Stomach smooth muscle (tissue), 2 donors: ENCODE measurements around the gene SPTLC3.

Experiments
- H3K27ac ChIP-seq: one replicate; pipeline ENCODE4 v1.7.0; 2013; ENCODE audit warnings: mild to moderate bottlenecking, low read length, inconsistent platforms
- H3K27me3 ChIP-seq, 2 donors: one replicate each; pipeline ENCODE4 v1.7.0; 2013; ENCODE audit warnings: low read length in 2 of 2; ENCODE audit not compliant: insufficient read depth in 2 of 2, control insufficient read depth in 1 of 2
- H3K36me3 ChIP-seq, 2 donors: one replicate each; pipeline ENCODE4 v1.7.0; 2013; ENCODE audit warnings: low read length in 2 of 2; ENCODE audit not compliant: control insufficient read depth in 2 of 2, insufficient read depth in 2 of 2
- H3K4me1 ChIP-seq: one replicate; pipeline ENCODE4 v1.7.0; 2013; ENCODE audit warnings: low read length; ENCODE audit not compliant: control insufficient read depth, insufficient read depth
- H3K4me3 ChIP-seq, 2 donors: one replicate each; pipeline ENCODE4 v1.7.0; 2013; ENCODE audit warnings: low read length in 2 of 2
- H3K9ac ChIP-seq, 2 donors: one replicate each; pipeline ENCODE4 v1.7.0; 2013; ENCODE audit warnings: low read length in 2 of 2, mild to moderate bottlenecking in 1 of 2
- H3K9me3 ChIP-seq, 2 donors: one replicate each; pipeline ENCODE4 v1.7.0; 2013; ENCODE audit warnings: low read length in 2 of 2; ENCODE audit not compliant: control insufficient read depth in 2 of 2
- donor health status: healthy.
- donor health status: Pancreatic carcinoma.

SPTLC3 gene

GRCh38 chr20:13034115-13034514, 25.3 kb downstream of the SPTLC3 start:
- Histone ChIP-seq H3K4me1 (no peaks in the 10 kb centered on the region), H3K9me3 (no peaks in the 10 kb centered on the region), H3K27me3 (no peaks in the 10 kb centered on the region), H3K36me3 (no peaks in the 10 kb centered on the region), H3K27ac (no peak overlapping the region), H3K4me3 (no peak overlapping the region), H3K9ac (no peak overlapping the region)

GRCh38 chr20:13034936-13035335, 26.2 kb downstream of the SPTLC3 start:
- Histone ChIP-seq H3K27ac (no peak overlapping the region), H3K27me3 (no peaks in the 10 kb centered on the region), H3K36me3 (no peaks in the 10 kb centered on the region)

GRCh38 chr20:13035399-13036152, 26.8 kb downstream of the SPTLC3 start:
- no peaks in the 10 kb centered on the region for H3K9me3 ChIP-seq
- H3K4me3 ChIP-seq, result no peak overlapping the region
- no peaks in the 10 kb centered on the region for H3K36me3 ChIP-seq
- H3K9ac ChIP-seq, result no peak overlapping the region
- H3K27me3 ChIP-seq, result no peaks in the 10 kb centered on the region
- H3K27ac ChIP-seq, result no peak overlapping the region
- H3K4me1 ChIP-seq, result no peaks in the 10 kb centered on the region

More at GRCh38 chr20:13034936-13035335, 26.2 kb downstream of the SPTLC3 start:
- Histone ChIP-seq H3K4me1 (no peaks in the 10 kb centered on the region), H3K4me3 (no peak overlapping the region), H3K9me3 (no peaks in the 10 kb centered on the region), H3K9ac (no peak overlapping the region)

DNA sequence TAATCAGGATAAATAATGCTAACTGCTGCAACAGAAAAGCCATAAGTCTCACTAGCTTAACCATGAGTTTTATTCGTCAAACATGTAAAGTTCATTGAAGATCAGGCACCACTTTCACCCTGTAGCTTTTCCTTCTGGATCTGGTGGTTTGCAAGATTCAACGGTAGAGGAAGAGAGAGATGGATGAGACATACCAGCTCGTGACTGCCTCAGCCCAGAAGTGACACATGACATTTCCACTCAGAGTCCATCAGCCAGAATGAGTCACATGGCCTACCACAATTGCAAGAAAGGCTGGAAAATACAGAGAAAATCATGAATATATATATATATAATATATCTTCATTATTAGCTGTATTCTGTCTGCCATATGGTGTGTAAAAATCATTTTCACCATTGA, 29.0 kb downstream of the SPTLC3 start:
- Histone ChIP-seq H3K4me3 (no peak overlapping the region), H3K9me3 (no peaks in the 10 kb centered on the region), H3K27me3 (no peaks in the 10 kb centered on the region), H3K36me3 (no peaks in the 10 kb centered on the region), H3K9ac (no peak overlapping the region), H3K4me1 (no peaks in the 10 kb centered on the region), H3K27ac (no peak overlapping the region)

DNA sequence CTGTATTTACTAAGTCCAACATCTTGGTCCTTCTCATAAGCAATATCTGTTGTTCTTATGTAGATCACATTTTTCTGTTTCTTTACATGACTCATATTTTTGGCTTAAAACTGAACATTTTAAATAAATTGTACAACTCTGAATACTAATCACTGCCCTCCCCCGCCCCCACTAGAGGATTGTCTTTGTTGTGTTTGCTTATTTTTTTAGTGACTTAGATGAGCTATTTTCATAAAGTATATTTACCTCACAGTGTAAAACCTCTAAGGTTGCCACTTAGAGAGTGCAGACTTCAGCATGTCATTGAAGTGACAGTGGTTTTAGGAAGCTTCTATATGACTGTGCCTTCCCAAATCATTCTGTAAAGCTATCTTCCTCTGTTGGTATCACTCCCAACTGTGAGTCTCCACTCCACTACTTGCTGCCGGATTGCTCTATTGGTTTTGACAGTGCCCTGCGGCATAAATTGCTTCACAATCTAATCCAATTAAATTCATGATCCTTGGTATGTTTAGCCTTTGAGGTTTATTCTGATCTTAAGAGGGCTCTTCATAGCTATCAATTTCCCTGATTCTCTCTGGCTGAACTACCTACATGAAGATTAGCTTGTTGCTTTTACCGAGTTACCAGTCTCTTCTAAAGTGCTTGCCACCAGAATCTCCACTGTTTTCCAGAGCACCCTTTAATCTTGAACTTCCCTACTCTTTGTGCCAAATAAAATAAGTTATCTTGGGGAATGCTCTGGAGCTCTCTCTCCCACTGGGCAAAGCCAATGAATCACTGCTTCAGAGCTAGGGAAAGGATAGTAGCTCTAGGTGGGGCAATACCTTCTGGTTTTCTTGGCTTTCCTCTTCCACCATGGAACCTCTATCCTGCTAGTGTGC, 33.0 kb downstream of the SPTLC3 start:
- no peaks in the 10 kb centered on the region for H3K4me1 ChIP-seq
- H3K27me3 ChIP-seq, result no peaks in the 10 kb centered on the region
- H3K36me3 ChIP-seq, result no peaks in the 10 kb centered on the region
- no peaks in the 10 kb centered on the region for H3K9me3 ChIP-seq
- no peak overlapping the region for H3K27ac ChIP-seq
- no peak overlapping the region for H3K4me3 ChIP-seq
- H3K9ac ChIP-seq, result no peak overlapping the region

- Histone ChIP-seq H3K9me3 (no peaks in the 10 kb centered on the region), H3K4me3 (no peak overlapping the region), H3K27ac (no peak overlapping the region), H3K9ac (no peak overlapping the region), H3K4me1 (no peaks in the 10 kb centered on the region), H3K36me3 (no peaks in the 10 kb centered on the region), H3K27me3 (no peaks in the 10 kb centered on the region)
These were observed 33.7 kb downstream of the SPTLC3 start for GRCh38 chr20:13042458-13042794.

DNA sequence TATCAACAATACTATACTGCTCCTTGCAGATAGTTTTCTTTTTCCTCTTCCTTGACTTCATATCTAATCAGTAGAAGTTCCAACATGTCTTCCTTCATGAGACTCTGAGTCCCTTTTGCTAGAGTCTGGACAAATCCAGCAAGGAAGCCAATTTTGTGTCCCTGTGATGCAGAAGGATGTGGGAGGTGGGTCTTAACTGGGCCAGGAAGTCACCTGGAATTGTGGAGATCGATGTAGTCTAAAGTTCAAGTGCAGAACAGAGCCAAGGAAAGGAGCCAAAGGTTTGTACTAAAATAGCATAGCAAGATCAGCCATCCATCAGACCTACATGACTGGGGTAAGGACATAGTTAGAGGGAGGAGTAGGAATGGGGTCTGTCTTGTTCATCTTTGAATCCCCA, 37.6 kb downstream of the SPTLC3 start:
- no peaks in the 10 kb centered on the region for H3K27me3 ChIP-seq
- H3K9me3 ChIP-seq, result no peaks in the 10 kb centered on the region
- no peak overlapping the region for H3K9ac ChIP-seq
- no peak overlapping the region for H3K4me3 ChIP-seq
- no peaks in the 10 kb centered on the region for H3K4me1 ChIP-seq
- H3K27ac ChIP-seq, result no peak overlapping the region
- no peaks in the 10 kb centered on the region for H3K36me3 ChIP-seq

DNA sequence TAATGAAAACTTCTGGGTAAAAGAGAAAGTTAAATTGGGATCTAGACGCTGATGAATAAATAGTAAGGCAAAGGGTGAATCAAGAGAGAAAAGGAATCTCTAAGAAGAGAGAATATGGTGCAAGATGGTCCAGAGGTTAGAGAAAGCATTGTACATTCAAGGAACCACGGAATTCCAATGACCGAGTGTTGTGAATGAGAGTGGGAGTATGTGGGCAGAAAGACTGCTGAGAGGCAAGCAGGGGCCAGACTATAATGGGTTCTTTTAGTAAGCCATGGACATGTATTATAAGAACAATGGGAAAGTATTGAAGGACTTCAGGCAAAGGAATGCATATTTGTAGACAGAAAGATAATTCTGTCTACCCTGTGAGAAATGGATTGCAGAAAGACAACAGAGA, 45.2 kb downstream of the SPTLC3 start:
- H3K4me3 ChIP-seq, result no peak overlapping the region
- H3K9me3 ChIP-seq, result no peaks in the 10 kb centered on the region
- no peak overlapping the region for H3K9ac ChIP-seq
- no peaks in the 10 kb centered on the region for H3K36me3 ChIP-seq
- no peak overlapping the region for H3K27ac ChIP-seq
- H3K4me1 ChIP-seq, result no peaks in the 10 kb centered on the region
- H3K27me3 ChIP-seq, result no peaks in the 10 kb centered on the region

GRCh38 chr20:13058666-13059389, 50.1 kb downstream of the SPTLC3 start:
- H3K27ac ChIP-seq, result no peak overlapping the region
- no peaks in the 10 kb centered on the region for H3K36me3 ChIP-seq
- H3K4me1 ChIP-seq, result no peaks in the 10 kb centered on the region
- no peak overlapping the region for H3K9ac ChIP-seq
- no peak overlapping the region for H3K4me3 ChIP-seq
- no peaks in the 10 kb centered on the region for H3K9me3 ChIP-seq
- H3K27me3 ChIP-seq, result no peaks in the 10 kb centered on the region

DNA sequence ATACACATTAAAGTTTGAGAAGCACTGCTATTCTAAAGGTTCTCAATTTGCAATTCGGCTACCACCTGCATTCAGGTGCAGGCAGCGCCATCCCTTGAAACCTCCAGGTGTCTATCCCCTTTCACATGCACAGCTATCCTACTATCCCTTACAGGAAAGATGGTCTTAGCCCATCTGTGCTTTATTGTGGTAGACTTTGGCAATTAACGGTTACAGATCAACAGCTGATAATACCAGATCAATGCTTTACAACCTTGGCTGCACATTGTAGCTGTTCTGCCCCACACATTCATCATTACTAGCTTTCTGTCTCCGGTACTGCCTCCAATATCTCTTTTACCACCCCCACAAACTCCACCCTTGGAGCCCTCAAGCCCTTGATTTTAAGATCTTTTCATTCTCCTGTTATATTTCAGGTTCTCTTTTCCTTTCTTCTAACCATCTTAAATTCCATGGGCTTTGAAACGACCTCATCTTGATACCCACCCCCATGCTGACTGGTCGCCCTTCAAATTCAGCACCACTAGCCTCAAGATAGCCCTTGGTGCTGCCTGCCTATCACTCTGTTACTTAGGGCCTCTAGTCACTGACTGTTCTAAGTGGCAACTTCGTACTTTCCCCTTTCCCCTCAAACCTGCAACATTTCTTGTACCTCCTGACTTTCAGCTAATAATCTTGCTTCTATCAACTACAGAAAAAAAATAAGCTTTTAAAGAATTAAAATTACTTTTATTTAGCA, 50.8 kb downstream of the SPTLC3 start:
- no peak overlapping the region for H3K4me3 ChIP-seq
- no peaks in the 10 kb centered on the region for H3K9me3 ChIP-seq
- H3K4me1 ChIP-seq, result no peaks in the 10 kb centered on the region
- no peaks in the 10 kb centered on the region for H3K27me3 ChIP-seq
- H3K36me3 ChIP-seq, result no peaks in the 10 kb centered on the region
- H3K9ac ChIP-seq, result no peak overlapping the region
- H3K27ac ChIP-seq, result no peak overlapping the region
